ENCODE measurements around the gene GPHN. TPM values are rescaled to one million over a fixed set of nuclear protein-coding genes. Genes with fewer than 3 reads are reported as not detected.

Gene GPHN
- total RNA-seq, 1 experiment from 2014 or later, result 18.1 TPM

DNA sequence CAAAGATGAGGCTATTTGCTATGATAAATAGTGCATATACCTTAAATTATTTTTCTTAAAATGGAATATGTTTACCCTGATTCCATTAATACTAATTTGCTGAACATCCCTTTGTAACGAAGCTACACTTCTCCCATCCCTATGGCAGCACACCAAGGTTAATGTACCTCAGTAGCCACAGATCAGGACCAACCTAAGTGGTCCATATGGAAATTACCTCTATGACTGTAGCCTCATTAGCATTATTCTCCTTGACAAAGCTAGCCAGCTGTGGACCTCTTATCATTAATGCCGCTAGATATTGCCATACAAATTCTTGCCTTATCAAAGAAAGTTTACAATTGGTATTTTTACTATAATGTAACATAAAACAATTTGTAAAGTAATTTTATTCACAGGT is 604.4 kb downstream of the GPHN start:
- peak; percentile 85 for ATAC-seq

GRCh38 chr14:67127174-67127573 is 619.2 kb downstream of the GPHN start:
- ChIA-PET CTCF (interaction anchor here (0.6 kb wide), 1 partner anchor 369 kb away, joined by 3 read pairs; no protein-coding TSS in a partner anchor), POLR2A (no interaction called here)
- no peak for ATAC-seq
- no peak for TF ChIP-seq ZNF317 (CRISPR knock-in tag; IDR thresholded peaks at IDR 0.05; ENCODE audit: borderline replicate concordance, low read depth)
- TF ChIP-seq USF2 (CRISPR knock-in tag; IDR thresholded peaks at IDR 0.05), result no peak
- TF ChIP-seq GTF2I (CRISPR knock-in tag; conservative IDR thresholded peaks at IDR 0.05), result no peak
- H3K4me1 Mint-ChIP-seq, result peaks cover 5% of the 10 kb centered on the region
- no peak for DNase-seq (ENCODE audit: low spot score)
- no peak overlapping the region for H3K4me3 Mint-ChIP-seq
- no peaks in the 10 kb centered on the region for H3K27me3 Mint-ChIP-seq (ENCODE audit: low read depth)
- H3K36me3 Mint-ChIP-seq, result peaks cover 6% of the 10 kb centered on the region; the same call in 1 of the 2 replicates
- no peaks in the 10 kb centered on the region for H3K9me3 Mint-ChIP-seq
- H3K27ac Mint-ChIP-seq, result no peak overlapping the region

More for the DNA sequence above, 604.4 kb downstream of the GPHN start:
- H3K27me3 Mint-ChIP-seq (ENCODE audit: low read depth), result no peaks in the 10 kb centered on the region
- CTCF ChIA-PET, result no interaction called here
- peaks cover 12% of the 10 kb centered on the region for H3K4me1 Mint-ChIP-seq
- POLR2A ChIA-PET, result no interaction called here
- H3K36me3 Mint-ChIP-seq, result no peaks in the 10 kb centered on the region
- no peak for DNase-seq (ENCODE audit: low spot score)
- H3K4me3 Mint-ChIP-seq, result no peak overlapping the region
- no peaks in the 10 kb centered on the region for H3K9me3 Mint-ChIP-seq
- H3K27ac Mint-ChIP-seq, result no peak overlapping the region
- TF ChIP-seq, protein P1, sequence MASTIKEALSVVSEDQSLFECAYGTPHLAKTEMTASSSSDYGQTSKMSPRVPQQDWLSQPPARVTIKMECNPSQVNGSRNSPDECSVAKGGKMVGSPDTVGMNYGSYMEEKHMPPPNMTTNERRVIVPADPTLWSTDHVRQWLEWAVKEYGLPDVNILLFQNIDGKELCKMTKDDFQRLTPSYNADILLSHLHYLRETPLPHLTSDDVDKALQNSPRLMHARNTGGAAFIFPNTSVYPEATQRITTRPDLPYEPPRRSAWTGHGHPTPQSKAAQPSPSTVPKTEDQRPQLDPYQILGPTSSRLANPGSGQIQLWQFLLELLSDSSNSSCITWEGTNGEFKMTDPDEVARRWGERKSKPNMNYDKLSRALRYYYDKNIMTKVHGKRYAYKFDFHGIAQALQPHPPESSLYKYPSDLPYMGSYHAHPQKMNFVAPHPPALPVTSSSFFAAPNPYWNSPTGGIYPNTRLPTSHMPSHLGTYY (CRISPR knock-in tag; IDR thresholded peaks at IDR 0.05), result no peak
- TF ChIP-seq E2F1 (CRISPR knock-in tag; IDR thresholded peaks at IDR 0.05) (no peak), STAT6 (CRISPR knock-in tag; conservative IDR thresholded peaks at IDR 0.05; ENCODE audit: low read depth) (no peak), TEAD4 (CRISPR knock-in tag; IDR thresholded peaks at IDR 0.05) (no peak), NR1H2 (CRISPR knock-in tag; IDR thresholded peaks at IDR 0.05) (no peak)

DNA sequence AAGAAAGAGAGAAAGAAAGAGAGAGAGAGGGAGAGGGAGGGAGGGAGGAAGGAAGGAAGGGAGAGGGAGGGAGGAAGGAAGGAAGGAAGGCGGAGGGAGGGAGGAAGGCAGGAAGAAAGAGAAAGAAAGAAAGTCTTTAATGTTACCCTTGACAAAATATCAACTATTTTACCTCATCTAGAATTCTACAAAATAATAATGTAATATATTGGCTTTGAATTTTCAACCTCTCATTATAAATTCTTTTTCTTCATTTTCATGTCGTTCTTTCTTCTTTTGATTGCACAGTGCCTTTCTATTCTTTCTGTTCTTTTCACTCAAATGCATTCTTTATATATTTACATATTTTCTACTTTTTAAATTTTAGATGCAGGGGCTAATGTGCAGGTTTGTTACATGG is 621.8 kb downstream of the GPHN start:
- peaks cover 5% of the 10 kb centered on the region for H3K4me1 Mint-ChIP-seq
- TF ChIP-seq ZNF512 (CRISPR knock-in tag; IDR thresholded peaks at IDR 0.05; ENCODE audit: borderline replicate concordance), result no peak
- TF ChIP-seq, protein P2, sequence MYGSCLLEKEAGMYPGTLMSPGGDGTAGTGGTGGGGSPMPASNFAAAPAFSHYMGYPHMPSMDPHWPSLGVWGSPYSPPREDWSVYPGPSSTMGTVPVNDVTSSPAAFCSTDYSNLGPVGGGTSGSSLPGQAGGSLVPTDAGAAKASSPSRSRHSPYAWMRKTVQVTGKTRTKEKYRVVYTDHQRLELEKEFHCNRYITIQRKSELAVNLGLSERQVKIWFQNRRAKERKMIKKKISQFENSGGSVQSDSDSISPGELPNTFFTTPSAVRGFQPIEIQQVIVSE (CRISPR knock-in tag; IDR thresholded peaks at IDR 0.05; ENCODE audit: borderline replicate concordance), result no peak
- TF ChIP-seq E2F1 (CRISPR knock-in tag; IDR thresholded peaks at IDR 0.05), result no peak
- TF ChIP-seq ATF1 (CRISPR knock-in tag; IDR thresholded peaks at IDR 0.05), result no peak
- TF ChIP-seq USF1 (CRISPR knock-in tag; IDR thresholded peaks at IDR 0.05), result no peak
- no peak for TF ChIP-seq MYBL2 (CRISPR knock-in tag; IDR thresholded peaks at IDR 0.05)
- TF ChIP-seq SMAD3 (CRISPR knock-in tag; IDR thresholded peaks at IDR 0.05; ENCODE audit: borderline replicate concordance), result no peak
- TF ChIP-seq, protein P3, sequence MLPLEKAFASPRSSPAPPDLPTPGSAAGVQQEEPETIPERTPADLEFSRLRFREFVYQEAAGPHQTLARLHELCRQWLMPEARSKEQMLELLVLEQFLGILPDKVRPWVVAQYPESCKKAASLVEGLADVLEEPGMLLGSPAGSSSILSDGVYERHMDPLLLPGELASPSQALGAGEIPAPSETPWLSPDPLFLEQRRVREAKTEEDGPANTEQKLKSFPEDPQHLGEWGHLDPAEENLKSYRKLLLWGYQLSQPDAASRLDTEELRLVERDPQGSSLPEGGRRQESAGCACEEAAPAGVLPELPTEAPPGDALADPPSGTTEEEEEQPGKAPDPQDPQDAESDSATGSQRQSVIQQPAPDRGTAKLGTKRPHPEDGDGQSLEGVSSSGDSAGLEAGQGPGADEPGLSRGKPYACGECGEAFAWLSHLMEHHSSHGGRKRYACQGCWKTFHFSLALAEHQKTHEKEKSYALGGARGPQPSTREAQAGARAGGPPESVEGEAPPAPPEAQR (CRISPR knock-in tag; IDR thresholded peaks at IDR 0.05), result no peak
- TF ChIP-seq CREM (CRISPR knock-in tag; IDR thresholded peaks at IDR 0.05), result no peak
- no peak for TF ChIP-seq PRRX2 (CRISPR knock-in tag; IDR thresholded peaks at IDR 0.05)

More for the DNA sequence above, 621.8 kb downstream of the GPHN start:
- H3K4me3 Mint-ChIP-seq, result no peak overlapping the region
- ChIA-PET CTCF (interaction anchor here (0.6 kb wide), 1 partner anchor 770 kb away, joined by 3 read pairs; no protein-coding TSS in a partner anchor), POLR2A (no interaction called here)
- DNase-seq (ENCODE audit: low spot score) (no peak), ATAC-seq (no peak)
- peaks cover 4% of the 10 kb centered on the region; the same call in 1 of the 2 replicates for H3K36me3 Mint-ChIP-seq
- H3K27me3 Mint-ChIP-seq (ENCODE audit: low read depth), result no peaks in the 10 kb centered on the region
- H3K27ac Mint-ChIP-seq, result no peak overlapping the region
- no peaks in the 10 kb centered on the region for H3K9me3 Mint-ChIP-seq
